HL-60 (cell line): ENCODE data around the gene TMBIM6.

ENCODE experiments used
- DNase-seq, 2 experiments: peaks; one replicate each; pipeline ENCODE4 v3.0.0-alpha.2; 2010 to 2020; ENCODE audit warnings: low read depth in 1 of 2, low spot score in 1 of 2
- H3K27ac ChIP-seq: fragments of 250-450 bp; sonication (Bioruptor Pico); replicated peaks from 2 replicates; pipeline ENCODE4 v1.5.1; 2020; ENCODE audit warnings: mild to moderate bottlenecking, moderate library complexity
- H3K27me3 ChIP-seq: fragments of 250-450 bp; sonication (Bioruptor Pico); 2 replicates; pipeline ENCODE4 v1.5.1; 2021; ENCODE audit warnings: mild to moderate bottlenecking, moderate library complexity; ENCODE audit not compliant: insufficient read depth, poor library complexity, severe bottlenecking
- H3K4me3 ChIP-seq: replicated peaks from 2 replicates; pipeline ENCODE4 v1.5.1; 2011; ENCODE audit warnings: mild to moderate bottlenecking, control low read depth, low read length; ENCODE audit not compliant: insufficient read depth
- CTCF ChIP-seq: IDR thresholded peaks from one replicate; pipeline ENCODE4 v1.5.1; 2011; ENCODE audit warnings: low read length, control low read depth, inconsistent platforms; ENCODE audit not compliant: insufficient read depth
- GABPA ChIP-seq: IDR thresholded peaks from 2 replicates; pipeline ENCODE4 v1.6.1; 2012; ENCODE audit warnings: low read depth
- POLR2AphosphoS5 ChIP-seq: IDR thresholded peaks from 2 replicates; pipeline ENCODE4 v1.6.1; 2012; ENCODE audit warnings: low read depth
- REST ChIP-seq: IDR thresholded peaks from 2 replicates; pipeline ENCODE4 v1.6.1; 2012; ENCODE audit warnings: low read depth; ENCODE audit not compliant: insufficient replicate concordance
- SPI1 ChIP-seq: IDR thresholded peaks from 2 replicates; pipeline ENCODE4 v1.6.1; 2012; ENCODE audit warnings: low read depth, mild to moderate bottlenecking, borderline replicate concordance

TMBIM6 gene

GRCh38 chr12:49803693-49804450 lies 62.5 kb downstream of the TMBIM6 start:
- no peak for DNase-seq
- no peak overlapping the region for H3K4me3 ChIP-seq
- no peak overlapping the region for H3K27ac ChIP-seq
- TF ChIP-seq GABPA (no peak), SPI1 (no peak), REST (no peak), POLR2AphosphoS5 (no peak), CTCF (no peak)
- no peaks in the 10 kb centered on the region for H3K27me3 ChIP-seq

GRCh38 chr12:49804821-49805220 lies 63.5 kb downstream of the TMBIM6 start:
- no peak for DNase-seq
- H3K27ac ChIP-seq: no peak overlapping the region
- H3K4me3 ChIP-seq: no peak overlapping the region
- TF ChIP-seq CTCF: no peak
- no peak for TF ChIP-seq POLR2AphosphoS5
- no peak for TF ChIP-seq SPI1
- no peak for TF ChIP-seq REST
- TF ChIP-seq GABPA: no peak
- H3K27me3 ChIP-seq: no peaks in the 10 kb centered on the region

GRCh38 chr12:49805409-49805808 lies 64.1 kb downstream of the TMBIM6 start:
- Histone ChIP-seq H3K27ac (no peak overlapping the region), H3K27me3 (no peaks in the 10 kb centered on the region), H3K4me3 (no peak overlapping the region)
- DNase-seq: no peak
- no peak for TF ChIP-seq GABPA
- TF ChIP-seq CTCF: no peak
- no peak for TF ChIP-seq POLR2AphosphoS5
